Stimulated activated CD4-positive, alpha-beta T cell treated with anti-CD3 and anti-CD28 coated beads, TNF-alpha, amount 100 ng/mL, for 1 hour (primary cell): ENCODE measurements around the gene SBK1.
"Not testable (repeated sequence)": the region's sequence is repeated elsewhere in the genome, so short reads cannot be mapped to it uniquely, and the experiment has no call there.

Experiments used
- DNase-seq, 3 donors: peaks; one replicate each; pipeline ENCODE4 v3.0.0-alpha.2; 2020; ENCODE audit warnings: low read depth in 3 of 3, low spot score in 1 of 3

SBK1 gene

DNA sequence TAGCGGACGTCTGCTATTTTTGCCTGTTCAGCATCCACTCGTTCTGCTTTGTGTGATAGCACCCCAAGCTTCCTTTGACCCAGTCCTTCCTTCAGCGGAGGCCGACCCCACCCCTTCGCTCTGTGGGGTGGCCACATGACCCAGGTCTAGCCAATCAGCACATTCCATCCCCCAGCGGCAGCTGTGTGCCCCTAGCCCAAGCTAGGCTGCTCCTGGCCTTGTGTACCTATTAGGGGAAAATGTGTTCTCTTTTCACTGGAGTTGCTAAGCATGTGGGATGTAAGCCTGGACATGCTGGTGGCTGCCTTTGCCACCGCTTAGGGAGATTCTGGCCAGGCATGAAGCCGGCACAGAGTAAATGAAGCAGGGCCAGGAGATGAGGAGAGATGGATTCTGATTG, 37.9 kb downstream of the SBK1 start:
- DNase-seq, result not testable (repeated sequence)

DNA sequence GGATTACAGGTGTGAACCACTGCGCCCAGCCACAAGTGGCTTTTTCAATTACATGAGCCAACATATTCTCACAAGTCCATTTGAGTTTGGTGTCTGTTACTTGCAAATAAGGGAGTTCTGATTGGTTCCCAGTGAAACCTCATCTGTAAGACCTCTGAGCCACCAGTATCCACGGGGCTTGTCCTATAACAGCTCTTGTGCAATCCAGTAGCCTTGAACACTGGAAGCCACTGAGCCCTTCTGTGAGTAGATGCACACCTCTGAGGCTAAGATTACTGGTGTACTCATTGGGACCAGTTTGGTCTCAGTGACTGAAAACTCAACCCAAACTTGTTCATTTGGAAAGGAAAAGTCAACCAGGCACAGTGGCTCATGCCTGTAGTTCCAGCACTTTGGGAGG, 38.7 kb downstream of the SBK1 start:
- not testable (repeated sequence) for DNase-seq

DNA sequence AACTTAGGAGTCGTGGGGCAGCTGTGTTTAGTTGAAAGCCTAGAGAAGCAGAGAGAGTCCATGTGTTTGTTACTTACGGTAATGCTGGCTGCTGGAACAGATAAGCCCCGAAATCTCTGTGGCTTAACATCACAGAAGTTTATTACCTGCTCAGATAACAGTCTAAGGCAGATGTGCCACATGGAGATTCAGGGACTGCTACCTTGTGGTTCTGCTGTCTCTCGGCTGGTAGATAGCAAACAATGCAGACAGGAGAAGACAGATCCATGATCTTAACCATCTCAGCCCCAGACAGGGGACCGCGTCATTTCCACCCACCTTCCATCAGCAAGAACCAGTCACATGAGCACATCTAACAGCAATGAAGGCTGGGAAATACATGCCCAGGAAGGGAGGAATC, 40.3 kb downstream of the SBK1 start:
- not testable (repeated sequence) for DNase-seq

DNA sequence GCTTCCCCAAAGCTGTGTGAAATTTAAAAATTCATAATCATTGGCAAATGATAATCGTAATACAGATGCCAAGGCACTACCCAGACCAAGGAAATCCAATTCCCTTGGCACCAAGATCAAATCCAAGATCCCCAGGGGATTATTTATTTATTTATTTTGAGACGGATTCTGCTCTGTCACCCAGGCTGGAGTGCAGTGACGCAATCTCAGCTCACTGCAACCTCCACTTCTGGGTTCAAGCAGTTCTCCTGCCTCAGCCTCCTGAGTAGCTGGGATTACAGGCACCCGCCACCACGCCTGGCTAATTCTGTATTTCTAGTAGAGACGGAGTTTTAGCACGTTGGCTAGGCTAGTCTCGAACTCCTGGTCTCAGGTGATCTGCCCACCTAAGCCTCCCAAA, 43.4 kb downstream of the SBK1 start:
- DNase-seq, result not testable (repeated sequence)

DNA sequence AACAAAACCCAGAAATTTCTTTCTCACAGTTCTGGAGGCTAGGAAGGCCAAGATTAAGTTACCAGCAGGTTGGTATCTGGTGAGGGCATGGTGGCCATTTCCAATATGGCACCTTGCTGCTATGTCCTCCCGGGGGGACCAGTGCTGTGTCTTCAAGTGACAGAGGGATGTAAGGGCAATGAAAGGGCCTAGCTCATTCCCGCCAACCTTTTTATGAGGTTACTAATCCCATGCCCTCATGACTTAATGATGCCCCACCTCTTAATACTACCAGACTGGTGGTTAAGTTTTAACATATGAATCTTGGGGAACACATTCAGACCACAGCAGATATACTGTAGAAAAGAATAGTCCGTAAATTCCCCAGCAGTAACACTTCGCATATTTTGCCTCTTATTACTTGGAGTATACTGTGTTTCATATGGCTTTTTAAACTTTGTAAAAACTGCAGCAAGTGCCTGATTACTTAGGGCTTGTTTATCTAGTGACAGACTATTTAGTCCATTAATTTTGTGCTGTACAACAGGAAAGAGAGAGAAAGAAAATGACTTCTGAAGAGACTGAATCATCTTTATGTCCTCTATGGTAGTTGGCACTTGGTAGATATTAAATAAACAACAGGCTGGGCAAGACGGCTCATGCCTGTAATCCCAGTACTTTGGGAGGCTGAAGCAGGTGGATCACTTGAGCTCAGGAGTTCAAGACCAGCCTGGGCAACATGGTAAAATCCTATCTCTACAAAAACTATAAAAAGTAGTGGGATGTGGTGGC, 44.8 kb downstream of the SBK1 start:
- not testable (repeated sequence) for DNase-seq

DNA sequence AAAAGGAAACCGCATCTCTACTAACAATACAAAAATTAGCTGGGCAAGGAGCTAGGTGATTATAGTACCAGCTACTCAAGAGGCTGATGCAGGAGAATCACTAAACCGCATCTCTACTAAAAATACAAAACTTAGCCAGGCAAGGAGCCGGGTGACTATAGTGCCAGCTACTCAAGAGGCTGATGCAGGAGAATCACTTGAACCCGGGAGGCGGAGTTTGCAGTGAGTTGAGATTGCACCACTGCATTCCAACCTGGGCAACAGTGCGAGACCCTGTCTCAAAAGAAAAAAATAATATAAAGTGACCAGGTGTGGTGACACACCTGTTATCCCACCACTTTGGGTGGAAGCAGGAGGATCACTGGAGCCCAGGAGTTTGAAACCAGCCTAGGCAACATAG, 45.9 kb downstream of the SBK1 start:
- not testable (repeated sequence) for DNase-seq

DNA sequence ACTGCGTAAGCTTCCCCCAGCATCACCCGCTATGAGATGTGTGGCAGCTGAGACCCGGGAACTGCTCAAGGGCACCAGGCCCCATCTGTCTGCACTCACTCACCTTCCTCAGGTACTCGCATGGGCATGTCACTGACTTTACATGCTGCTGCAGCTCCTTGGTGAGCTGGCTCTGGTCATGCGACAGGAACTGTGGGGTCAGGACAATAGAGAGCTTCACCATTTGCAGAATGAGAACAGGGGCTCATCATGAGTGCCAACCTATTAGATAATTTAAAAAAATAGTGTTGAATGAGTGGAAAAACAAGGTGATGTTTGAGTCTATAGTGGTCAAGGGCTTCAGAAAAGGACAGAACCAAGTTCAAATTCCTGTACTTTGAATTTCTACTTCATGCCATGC, 70.3 kb downstream of the SBK1 start:
- not testable (repeated sequence) for DNase-seq

DNA sequence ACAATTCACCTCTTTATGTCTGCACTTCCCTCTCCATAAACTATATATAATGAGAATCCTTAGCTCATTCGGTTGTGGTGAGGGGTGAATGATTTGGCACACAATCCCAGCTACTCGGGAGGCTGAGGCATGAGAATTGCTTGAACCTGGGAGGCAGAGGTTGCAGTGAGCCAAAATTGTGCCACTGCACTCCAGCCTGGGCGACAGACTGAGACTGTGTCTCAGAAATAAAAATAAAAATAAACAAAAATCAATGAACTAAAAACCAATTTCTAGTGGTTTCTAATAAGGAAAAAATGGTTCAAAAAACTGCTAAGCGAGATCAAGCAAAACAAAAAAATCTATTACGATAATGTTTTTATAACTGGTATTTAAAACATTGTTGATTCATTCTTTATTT, 71.1 kb downstream of the SBK1 start, which contains the start of gene NPIPB6:
Gene NPIPB6, minus strand, starts transcription at position 101 of the 400 bp plus-strand sequence. CDS start 686 bp downstream, outside the sequence.
- DNase-seq, result not testable (repeated sequence)

DNA sequence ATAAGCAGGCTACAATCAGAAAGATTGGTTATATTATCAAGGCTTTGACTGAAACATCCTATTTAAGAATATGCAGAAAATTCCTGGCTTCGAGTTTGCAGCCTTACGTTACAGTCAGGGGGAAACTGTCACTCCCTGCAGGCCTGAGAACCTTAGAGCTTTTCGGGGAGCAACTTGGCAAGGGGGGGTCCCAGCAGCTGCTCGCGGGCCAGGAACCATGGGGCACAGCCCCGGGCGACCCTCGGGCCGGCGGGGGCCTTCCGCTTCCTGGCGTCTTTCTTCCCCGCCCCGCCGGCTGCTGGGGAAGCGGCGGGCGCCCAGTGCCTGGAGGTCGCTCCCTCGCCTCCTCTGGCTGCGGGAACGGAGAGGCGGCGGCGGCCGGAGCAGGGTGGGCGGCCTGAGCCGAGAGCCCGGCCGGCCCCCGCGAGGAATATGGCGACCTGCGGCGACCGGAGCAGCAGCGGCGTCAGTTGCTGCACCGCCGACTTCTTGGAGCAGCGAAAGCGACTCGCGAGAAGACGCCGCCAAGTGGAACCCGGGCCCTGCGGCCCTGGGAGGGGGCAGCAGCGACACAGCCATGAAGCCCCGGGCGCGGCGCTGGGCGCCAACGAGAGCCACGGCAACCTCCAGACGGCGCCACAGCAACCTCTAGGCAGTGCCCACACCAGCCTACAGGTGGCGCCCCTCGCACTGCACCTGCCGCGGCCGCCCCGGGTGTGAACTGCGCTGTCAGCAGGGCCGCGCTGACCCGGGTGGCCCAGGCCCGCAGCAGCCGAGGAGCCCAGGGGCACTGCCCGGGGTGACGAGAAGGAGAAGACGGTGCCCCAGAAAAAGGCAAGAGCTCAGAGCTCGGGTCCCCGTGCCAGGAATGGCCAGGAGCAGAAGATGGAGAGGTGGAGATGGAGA, 72.2 kb downstream of the SBK1 start:
- DNase-seq, result not testable (repeated sequence)

DNA sequence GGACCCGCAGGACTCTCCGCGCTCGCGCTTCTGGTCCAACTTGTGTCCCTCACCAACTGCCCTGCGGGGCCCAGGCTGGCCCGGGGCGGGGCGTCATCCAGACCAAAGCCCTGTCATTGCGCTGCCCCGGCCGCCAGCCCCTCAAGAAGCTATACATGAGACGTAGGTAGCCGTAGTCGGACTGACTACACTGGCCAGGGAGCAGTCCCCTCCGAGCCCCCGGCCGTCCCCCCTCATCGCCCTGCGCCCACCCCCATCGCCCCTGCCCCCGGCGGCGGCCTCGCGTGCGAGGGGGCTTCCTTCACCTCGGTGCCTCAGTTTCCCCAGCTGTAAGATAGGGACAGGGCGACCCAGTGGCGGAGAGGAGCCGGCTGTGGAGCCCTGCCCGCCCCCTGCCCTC, 75.6 kb downstream of the SBK1 start:
- DNase-seq, result not testable (repeated sequence)
